ENCODE results near the gene CHGA.

Gene CHGA

GRCh38 chr14:92906420-92906819, 16.5 kb upstream of the CHGA start:
- no peak for DNase-seq

DNA sequence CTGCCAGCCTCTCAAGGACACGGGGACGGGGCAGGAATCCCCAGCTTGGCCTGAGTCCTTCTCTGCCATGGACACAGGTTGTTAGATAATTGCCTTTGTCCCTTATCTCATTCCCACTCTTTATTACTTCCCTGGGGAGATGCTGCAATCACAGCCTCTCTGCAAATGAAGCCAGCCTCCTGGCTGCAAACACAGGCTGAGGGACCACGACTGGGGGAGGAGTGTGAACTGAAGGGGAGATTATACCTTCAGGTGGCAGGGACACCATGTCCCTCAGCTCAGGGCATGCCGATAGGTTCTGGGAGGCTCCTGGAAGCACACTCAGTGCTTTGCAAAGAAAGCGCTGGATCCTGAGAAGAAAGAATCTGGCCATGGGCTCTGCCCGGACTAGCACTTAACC, 16.1 kb upstream of the CHGA start:
- DNase-seq = no peak

DNA sequence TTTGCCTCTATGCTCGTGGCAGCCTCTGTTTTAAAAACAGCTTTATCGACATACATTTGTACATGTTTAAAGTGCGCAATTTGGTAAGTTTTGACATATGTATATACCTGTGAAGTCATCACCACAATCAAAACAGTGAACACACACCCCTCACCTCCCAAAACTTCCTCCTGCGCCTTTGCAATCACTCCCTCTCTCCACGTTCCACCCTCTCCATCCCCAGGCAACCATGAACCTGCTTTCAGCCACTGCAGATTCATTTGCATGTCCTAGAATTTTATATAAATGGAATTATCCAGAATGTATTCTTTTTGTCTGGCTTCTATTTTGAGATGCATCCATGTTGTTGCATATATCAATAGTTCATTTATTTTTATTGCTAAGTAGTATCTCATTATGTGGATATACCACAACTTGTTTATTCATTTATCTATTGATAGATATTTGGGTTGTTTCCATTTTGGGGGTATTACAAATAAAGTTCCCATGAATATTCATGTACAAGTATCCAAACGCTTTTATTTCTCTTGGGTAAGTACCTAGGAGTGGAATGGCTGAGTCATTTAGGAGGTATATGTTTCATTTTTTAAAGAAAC, 15.5 kb upstream of the CHGA start:
- DNase-seq = no peak

DNA sequence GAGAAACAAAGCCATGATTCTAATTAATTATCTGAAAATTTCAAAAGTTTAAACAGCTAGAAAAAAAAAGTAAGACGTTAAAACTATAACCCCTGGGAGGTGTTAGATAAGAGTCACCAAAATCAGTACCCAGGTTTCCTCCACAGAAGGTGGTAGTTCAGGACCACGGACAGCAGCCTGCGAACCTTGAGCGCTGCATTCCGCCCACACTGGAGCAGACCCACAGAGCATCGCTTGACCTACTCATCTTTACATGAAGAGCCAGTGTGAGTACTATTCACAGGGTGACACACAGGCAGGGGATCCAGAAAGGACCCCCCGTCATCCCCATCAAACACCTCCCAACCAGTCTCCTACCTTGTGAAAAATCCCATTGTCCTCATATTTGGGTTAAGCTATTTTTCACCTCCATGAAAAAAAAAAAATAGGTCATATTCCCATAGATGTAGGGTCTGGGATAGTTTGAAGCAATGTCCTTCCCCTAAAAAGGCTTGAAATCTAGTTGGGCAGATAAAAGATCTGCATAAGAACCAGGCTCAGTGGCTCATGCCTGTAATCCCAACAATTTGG, 8.8 kb upstream of the CHGA start:
- DNase-seq = no peak

GRCh38 chr14:92916201-92916600, 6.7 kb upstream of the CHGA start:
- DNase-seq = no peak

DNA sequence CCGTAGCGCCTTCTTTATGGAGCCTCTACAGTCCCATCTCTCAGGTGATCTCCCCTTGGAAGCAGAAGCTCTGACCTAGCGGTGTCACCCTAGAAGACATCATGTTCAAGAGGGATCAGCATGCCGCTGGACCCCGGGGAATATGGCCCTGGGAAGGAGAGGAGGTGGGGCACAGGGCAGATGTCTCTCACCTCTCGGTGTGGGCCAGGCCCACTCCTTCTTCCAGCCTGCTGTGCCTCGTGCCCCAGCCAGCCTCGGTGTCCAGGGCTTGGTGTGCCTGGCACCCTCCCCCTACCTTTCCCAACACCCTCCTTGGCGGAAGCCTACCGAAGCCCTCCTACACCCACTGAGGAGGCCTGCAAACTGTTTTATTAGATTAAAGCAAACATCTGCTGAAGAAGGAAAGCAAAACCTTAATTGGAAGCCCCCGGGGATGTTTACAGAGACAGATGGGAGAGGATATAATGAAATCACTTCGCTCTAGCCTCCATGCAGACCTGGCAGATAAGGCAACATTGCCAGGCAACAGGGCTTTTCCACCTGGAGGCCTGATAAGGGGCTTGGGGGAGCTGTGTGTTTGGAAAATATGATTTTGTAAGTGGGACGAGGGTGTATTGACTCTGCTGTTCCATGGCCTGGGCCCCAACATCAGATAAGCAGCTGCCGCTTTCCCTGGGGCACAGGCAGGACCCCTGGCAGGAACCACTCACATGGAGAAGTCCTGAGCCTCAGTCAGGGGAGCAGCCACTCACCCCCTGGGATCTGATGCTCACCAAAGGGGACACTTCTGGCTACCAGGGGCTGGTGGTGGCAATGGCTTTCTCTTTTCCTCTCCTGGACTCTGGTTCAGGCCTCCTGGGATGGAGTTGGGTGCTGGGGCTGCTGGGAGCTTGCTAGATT, 5.7 kb upstream of the CHGA start:
- no peak for DNase-seq

- no peak for DNase-seq
Observed at GRCh38 chr14:92917956-92918355, 5.0 kb upstream of the CHGA start.

GRCh38 chr14:92920001-92920400, 2.9 kb upstream of the CHGA start:
- DNase-seq = no peak

- no peak for DNase-seq
Observed at GRCh38 chr14:92922155-92922735, 705 bp upstream of the CHGA start.

DNA sequence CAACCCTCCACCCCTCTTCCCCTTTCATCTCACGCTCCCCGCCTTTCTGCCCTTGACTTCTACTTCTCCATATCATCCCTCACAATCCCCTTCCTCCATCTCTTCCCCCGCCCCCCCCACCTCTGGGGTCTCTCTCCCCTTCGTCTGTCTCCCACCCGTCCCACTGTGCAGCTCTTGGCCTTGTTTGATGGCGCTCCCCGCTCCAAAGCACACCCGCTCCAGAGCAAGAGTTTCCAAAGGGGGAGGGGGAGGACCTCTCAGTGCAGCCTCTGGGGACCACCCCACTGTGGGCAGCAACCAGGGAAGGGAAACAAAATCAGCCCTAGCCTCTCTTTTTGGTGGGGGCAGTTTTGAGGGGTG, 774 bp downstream of the CHGA start:
- DNase-seq = no peak

GRCh38 chr14:92924247-92924646, 1.3 kb downstream of the CHGA start:
- peak in 1 of 2 experiments; percentile 37 for DNase-seq

GRCh38 chr14:92925446-92925845, 2.5 kb downstream of the CHGA start:
- no peak for DNase-seq

DNA sequence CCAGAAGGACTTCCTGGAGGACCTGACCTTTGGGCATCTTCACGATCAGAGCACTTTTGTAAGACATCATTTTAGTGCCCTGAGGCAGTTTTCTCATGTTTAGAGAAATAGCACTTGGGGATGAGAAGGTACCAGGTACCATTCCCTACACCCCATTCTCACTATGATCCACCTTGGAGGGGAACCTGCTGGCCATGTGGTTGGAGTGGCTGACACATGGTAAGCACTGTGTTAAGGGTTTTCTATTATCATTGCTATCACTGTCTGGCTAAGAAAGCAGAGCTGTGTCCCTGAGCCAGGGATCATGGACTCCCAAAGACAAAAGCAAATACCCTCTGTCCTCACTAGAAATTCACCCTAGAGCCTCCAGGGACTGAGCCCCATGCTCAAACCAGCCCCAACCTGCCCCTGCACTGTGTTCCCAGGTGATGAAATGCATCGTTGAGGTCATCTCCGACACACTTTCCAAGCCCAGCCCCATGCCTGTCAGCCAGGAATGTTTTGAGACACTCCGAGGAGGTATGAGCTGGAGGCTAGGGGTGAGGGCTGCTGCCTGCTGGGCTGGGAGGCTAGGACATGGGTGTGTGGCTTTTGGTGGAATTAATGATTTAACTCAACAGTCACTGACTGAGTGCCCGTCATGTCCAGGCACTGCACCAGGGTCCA, 3.4 kb downstream of the CHGA start:
- DNase-seq = no peak

GRCh38 chr14:92926931-92927330, 4.0 kb downstream of the CHGA start:
- DNase-seq = no peak

DNA sequence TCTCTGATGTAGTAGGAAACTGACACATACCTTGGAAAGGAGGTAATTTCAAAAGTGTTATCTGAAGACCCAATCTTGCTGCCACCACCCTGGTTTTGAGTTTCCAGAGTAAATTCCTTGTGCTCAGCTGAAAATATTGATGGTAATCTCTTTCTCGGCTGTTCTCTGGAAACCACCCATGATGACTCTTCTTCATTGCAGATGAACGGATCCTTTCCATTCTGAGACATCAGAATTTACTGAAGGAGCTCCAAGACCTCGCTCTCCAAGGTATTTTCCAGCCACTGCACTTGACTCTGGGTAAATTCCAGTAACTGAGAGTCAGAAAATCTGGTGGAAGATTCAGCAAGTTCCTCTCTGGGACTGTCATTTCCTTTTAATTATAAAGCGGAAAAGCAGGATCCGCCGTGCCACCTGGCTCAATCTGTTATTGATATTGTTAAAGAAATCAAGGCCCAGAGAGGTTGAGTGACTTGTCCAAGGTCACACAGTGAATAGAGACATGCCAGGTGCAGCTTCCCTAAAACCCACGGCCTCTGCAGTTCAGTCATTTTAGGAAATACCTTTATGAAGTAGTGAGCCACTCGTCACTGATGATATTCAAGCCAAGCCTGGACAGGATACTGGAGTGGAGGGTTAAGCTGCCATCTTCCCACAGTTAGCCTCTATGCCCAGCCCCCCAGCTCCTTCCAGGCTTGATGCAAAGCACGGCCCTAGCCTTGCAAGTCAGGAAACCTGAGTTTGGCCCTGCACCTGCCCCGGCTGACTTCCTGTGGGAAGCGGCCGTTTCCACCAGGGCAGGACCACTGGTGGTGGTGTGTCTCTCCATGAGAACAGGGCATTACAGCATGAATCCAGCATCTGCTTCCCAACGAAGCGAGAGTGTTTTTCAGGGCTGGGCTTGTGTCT, 4.7 kb downstream of the CHGA start:
- no peak for DNase-seq

- no peak for DNase-seq
Observed at GRCh38 chr14:92928258-92928629, 5.3 kb downstream of the CHGA start.

DNA sequence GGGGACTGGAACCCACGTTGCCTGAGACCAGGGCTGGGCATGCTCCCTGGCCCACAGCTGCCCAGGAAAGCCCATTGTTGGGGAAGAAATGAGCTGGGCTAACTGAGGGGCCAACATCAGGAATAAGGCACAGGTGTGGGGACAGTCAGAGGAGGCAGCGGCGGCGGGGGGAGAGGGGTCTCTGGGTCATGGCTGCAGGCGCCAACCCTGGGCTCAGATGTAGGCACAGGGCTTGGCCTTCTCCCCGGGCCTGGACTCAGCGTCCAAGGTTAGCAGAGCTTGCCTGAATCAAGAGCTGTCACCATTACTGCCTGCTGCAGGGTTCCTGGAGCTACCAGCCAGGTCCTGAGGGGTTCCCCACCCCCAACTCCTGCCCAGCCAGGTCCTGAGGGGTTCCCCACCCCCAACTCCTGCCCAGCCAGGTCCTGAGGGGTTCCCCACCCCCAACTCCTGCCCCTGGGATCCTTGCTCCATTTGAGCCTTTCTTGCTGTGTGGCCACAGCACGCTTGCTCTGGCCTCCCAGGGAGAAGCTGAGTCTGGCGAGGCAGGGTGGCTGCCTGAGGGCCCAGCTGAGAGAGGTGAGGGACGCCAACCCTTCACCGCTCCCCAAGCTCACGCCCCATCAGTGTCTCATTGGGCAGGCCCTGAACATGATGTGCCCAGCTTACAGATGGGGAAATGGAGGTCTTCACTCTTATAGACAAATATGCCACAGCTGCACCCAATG, 6.2 kb downstream of the CHGA start:
- DNase-seq = no peak

DNA sequence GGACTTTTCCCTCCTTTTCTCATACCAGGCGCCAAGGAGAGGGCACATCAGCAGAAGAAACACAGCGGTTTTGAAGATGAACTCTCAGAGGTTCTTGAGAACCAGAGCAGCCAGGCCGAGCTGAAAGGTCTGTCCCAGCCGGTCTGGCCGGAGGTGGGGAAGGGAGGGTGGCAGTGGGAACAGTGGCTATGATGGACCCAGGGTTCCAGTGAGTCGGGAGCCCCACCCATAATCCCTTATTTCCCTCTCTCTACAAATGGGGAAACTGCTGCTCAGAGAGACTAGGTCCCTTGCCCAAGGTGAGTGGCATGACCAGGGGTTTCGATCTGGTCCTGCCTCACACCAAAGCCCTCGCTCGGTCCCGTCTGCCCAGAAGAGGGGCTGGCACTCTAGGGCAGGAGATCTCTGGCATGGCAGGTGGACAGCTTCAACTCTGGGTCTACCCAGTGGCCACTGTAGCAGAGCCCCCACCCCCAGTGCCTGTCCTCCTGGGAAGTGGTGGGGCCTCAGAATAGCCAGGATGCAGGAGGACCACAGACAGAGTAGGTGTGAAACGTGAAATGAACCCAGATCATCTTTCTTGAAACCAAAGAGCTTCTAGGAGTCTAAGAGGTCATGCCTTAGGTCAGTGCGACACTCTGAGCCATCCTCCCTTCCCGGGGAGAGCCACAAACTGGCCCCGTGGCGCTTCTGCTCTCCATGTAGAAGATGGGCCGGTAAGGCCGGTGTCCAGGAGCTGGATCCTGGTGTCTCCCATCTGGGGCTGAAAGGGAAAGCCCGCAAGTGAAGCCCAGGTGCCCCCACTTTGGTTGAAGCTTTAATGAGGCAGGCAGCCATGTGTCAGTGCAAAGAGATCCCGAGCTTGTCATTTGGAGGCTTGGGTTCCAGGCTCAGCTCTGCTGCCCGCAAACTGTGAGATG, 7.0 kb downstream of the CHGA start:
- no peak for DNase-seq

- no peak for DNase-seq
Observed at GRCh38 chr14:92930737-92931602, 8.0 kb downstream of the CHGA start.

All from NCI-H446 (cell line).